Stimulated activated CD8-positive, alpha-beta memory T cell treated with anti-CD3 and anti-CD28 coated beads, Interleukin-12 subunit alpha, Interleukin-12 subunit beta, amount 100 ng/mL, for 24 hours (primary cell): ENCODE measurements around the gene GPER1.

Experiments used
- DNase-seq: peaks from one replicate; pipeline ENCODE4 v3.0.0-alpha.2; 2020; ENCODE audit errors: extremely low read depth

Gene GPER1

GRCh38 chr7:1087465-1087814 is 473 bp upstream of the GPER1 start:
- DNase-seq, result no peak

GRCh38 chr7:1090236-1090635 is 2.3 kb downstream of the GPER1 start:
- DNase-seq, result no peak

- no peak for DNase-seq
These were observed 3.1 kb downstream of the GPER1 start for GRCh38 chr7:1090686-1091643.

DNA sequence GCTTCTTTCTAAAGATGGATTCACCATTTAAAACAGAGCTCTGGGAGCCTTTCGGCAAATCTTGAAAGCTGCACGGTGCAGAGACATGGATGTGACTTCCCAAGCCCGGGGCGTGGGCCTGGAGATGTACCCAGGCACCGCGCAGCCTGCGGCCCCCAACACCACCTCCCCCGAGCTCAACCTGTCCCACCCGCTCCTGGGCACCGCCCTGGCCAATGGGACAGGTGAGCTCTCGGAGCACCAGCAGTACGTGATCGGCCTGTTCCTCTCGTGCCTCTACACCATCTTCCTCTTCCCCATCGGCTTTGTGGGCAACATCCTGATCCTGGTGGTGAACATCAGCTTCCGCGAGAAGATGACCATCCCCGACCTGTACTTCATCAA is 3.7 kb downstream of the GPER1 start:
- no peak for DNase-seq

- no peak for DNase-seq
These were observed 4.3 kb downstream of the GPER1 start for GRCh38 chr7:1092161-1092632.

GRCh38 chr7:1092806-1093501 is 5.0 kb downstream of the GPER1 start:
- DNase-seq, result no peak

- no peak for DNase-seq
These were observed 5.6 kb downstream of the GPER1 start for GRCh38 chr7:1093502-1093843.

- DNase-seq, result no peak
These were observed 6.1 kb downstream of the GPER1 start for GRCh38 chr7:1093916-1094508.

DNA sequence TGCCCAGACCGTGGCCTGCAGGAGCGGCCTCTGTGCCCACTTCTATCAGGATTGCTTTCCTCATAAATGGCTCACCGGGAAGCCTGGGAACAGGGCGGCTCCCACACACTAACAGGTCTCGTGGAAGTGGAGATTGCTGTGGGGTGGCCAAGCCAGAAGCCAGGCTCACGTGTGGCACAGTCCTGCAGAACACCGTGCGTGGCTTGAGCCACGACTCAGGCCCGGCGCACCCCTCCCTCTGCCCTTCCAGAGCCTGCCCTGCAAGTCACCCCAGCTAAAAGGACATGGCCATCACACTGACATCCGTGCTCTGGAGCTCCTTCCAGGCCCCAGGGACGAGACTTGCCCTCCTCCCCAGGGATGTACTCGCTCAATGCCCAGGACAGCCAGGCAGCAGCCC is 7.0 kb downstream of the GPER1 start:
- no peak for DNase-seq

GRCh38 chr7:1095621-1096155 is 7.8 kb downstream of the GPER1 start:
- no peak for DNase-seq

GRCh38 chr7:1096156-1097119 is 8.5 kb downstream of the GPER1 start:
- no peak for DNase-seq

DNA sequence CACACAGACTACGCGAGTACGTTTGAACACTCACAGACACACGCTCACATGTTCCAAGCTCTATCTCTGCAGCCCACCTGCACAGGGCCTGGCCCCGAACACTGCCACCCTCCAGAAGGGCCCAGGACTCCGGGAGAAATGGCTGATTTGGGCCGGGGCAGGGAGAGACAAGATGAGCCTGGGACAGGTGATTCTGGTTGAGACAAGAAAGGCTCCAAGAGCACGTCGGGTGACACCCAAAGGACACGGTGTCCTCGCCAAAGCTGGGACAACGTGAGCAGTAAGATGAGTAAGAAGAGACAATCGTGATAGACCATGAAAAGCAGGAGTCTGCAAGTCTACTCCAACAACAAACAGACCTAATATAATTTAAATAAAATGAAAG is 9.2 kb downstream of the GPER1 start:
- DNase-seq, result no peak

GRCh38 chr7:1098243-1099153 is 10.6 kb downstream of the GPER1 start:
- no peak for DNase-seq

- no peak for DNase-seq
These were observed 11.2 kb downstream of the GPER1 start for GRCh38 chr7:1099154-1099542.

DNA sequence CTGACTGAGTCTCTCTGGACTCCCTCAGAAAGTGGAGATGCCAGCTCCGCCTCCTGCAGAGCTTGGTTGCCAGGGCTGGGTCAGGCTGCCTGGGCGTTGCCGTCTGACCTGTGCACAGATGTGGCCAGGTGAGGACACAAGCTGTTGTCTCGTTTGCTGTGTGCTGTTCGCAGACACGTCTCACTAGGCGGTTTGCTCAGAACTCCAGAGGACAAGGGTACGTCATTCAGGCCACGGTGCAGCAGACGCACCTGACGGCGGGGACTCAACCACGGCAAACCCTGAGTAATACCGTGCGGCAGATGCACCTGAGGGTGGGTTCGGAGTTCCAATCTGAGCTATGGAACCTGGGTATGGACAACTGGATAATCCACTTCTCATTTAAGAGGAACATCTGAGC is 11.7 kb downstream of the GPER1 start:
- no peak for DNase-seq

- DNase-seq, result no peak
These were observed 12.5 kb downstream of the GPER1 start for GRCh38 chr7:1100386-1100785.

GRCh38 chr7:1100834-1101562 is 13.1 kb downstream of the GPER1 start:
- DNase-seq, result no peak

DNA sequence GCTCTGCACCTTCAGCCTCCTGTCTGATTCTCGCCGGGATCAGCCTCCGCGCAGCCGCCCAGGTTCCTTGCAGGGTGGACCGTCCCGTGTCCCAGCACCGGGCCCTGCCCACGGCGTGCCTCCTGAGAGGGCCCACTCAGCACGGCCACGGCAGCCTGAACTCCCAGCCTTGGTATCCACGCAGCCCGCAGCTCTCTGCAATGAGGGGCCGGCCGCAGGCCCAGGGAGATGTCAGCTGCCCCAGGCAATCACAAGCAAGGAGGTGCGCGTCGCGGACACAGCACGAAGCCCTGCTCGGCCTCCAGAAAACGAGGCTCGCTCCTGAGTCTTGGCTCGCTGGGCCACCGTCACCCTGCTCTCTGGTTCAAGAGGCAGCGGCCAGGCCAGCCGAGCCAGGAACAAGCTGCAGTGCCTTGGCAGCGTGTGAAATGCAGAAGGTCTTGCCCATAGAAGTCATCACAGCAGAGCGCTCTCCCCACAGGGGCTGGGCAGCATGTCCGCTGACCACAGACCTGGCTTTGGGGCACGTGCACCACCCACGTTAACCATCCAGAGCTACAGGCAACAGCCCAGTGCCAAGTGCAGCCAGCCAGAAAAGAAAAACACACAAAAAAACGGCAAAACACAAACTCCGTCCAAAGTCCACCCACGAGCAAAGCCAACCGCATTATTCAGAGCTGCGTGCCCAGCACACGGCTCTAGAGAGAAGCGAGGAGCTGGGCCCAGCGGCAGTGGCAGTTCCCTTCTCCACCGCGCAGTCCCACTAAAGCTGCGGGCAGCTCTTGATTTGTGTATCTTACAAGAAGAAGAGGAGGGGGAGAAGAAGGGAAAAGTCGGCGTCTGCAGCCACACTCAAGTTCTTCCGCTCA is 13.9 kb downstream of the GPER1 start:
- no peak for DNase-seq
